Transverse colon (tissue), 4 donors: ENCODE measurements around the gene BTK.

Experiments used
- CTCF ChIP-seq, 5 experiments: fragments of 200-600 bp in 3 of 5; fragments of 450-650 bp in 2 of 5; sonication (generic) in 3 of 5; IDR thresholded peaks; 1 replicate in 2 of 5; 2 replicates in 3 of 5; pipeline ENCODE4 v1.5.1; 2016 to 2017; ENCODE audit warnings: antibody characterized with exemption in 5 of 5, inconsistent platforms in 3 of 5, mild to moderate bottlenecking in 2 of 5, moderate library complexity in 1 of 5
- POLR2AphosphoS5 ChIP-seq, 3 donors: sonication (generic); formaldehyde crosslinking; IDR thresholded peaks; one replicate each; pipeline ENCODE4 v1.6.1; 2016; ENCODE audit warnings: antibody characterized with exemption in 3 of 3

GRCh38 chrX:101383679-101384205, 2.2 kb downstream of the BTK start:
- no peak for TF ChIP-seq POLR2AphosphoS5 (IDR thresholded peaks at IDR 0.05)
- no peak for TF ChIP-seq CTCF (IDR thresholded peaks at IDR 0.05)
